Activated naive CD4-positive, alpha-beta T cell treated with anti-CD3 and anti-CD28 coated beads, Interleukin-2, amount 50 U/mL, for 24 hours (primary cell): Measurements from ENCODE around the gene FAM171A1.
"Not testable (repeated sequence)": the region's sequence is repeated elsewhere in the genome, so short reads cannot be mapped to it uniquely, and the experiment has no call there.

Source experiments
- H3K27ac Mint-ChIP-seq: one replicate; pipeline ENCODE4 v1.8.0; 2021; ENCODE audit warnings: mild to moderate bottlenecking, mixed read lengths
- H3K27me3 Mint-ChIP-seq: one replicate; pipeline ENCODE4 v1.8.0; 2021; ENCODE audit warnings: mixed read lengths
- H3K36me3 Mint-ChIP-seq: one replicate; pipeline ENCODE4 v1.8.0; 2021; ENCODE audit warnings: mixed read lengths
- H3K4me1 Mint-ChIP-seq: one replicate; pipeline ENCODE4 v1.8.0; 2021; ENCODE audit warnings: mixed read lengths
- H3K4me3 Mint-ChIP-seq: one replicate; pipeline ENCODE4 v1.8.0; 2021; ENCODE audit warnings: mild to moderate bottlenecking, mixed read lengths
- H3K9me3 Mint-ChIP-seq: one replicate; pipeline ENCODE4 v1.8.0; 2021; ENCODE audit warnings: mixed read lengths

The FAM171A1 gene

GRCh38 chr10:15300145-15300544 lies 70.9 kb downstream of the FAM171A1 start:
- Mint-ChIP-seq H3K4me1 (no peaks in the 10 kb centered on the region), H3K27ac (no peak overlapping the region), H3K9me3 (no peaks in the 10 kb centered on the region), H3K27me3 (peaks cover 2% of the 10 kb centered on the region), H3K36me3 (peaks cover 2% of the 10 kb centered on the region), H3K4me3 (no peak overlapping the region)

GRCh38 chr10:15296701-15297100 lies 74.4 kb downstream of the FAM171A1 start:
- H3K4me3 Mint-ChIP-seq, result no peak overlapping the region
- H3K27me3 Mint-ChIP-seq, result peaks cover 4% of the 10 kb centered on the region
- H3K9me3 Mint-ChIP-seq, result no peaks in the 10 kb centered on the region
- H3K4me1 Mint-ChIP-seq, result no peaks in the 10 kb centered on the region
- H3K36me3 Mint-ChIP-seq, result peaks cover 2% of the 10 kb centered on the region
- no peak overlapping the region for H3K27ac Mint-ChIP-seq

- Mint-ChIP-seq H3K4me1 (no peaks in the 10 kb centered on the region), H3K4me3 (no peak overlapping the region), H3K36me3 (peaks cover 2% of the 10 kb centered on the region), H3K27me3 (peaks cover 4% of the 10 kb centered on the region), H3K27ac (no peak overlapping the region), H3K9me3 (no peaks in the 10 kb centered on the region)
Observed at GRCh38 chr10:15295537-15296325, 75.4 kb downstream of the FAM171A1 start.

GRCh38 chr10:15293862-15294842 lies 76.9 kb downstream of the FAM171A1 start:
- H3K36me3 Mint-ChIP-seq, result peaks cover 2% of the 10 kb centered on the region
- no peak overlapping the region for H3K4me3 Mint-ChIP-seq
- peaks cover 2% of the 10 kb centered on the region for H3K27me3 Mint-ChIP-seq
- no peak overlapping the region for H3K27ac Mint-ChIP-seq
- H3K4me1 Mint-ChIP-seq, result no peaks in the 10 kb centered on the region
- no peaks in the 10 kb centered on the region for H3K9me3 Mint-ChIP-seq

- Mint-ChIP-seq H3K36me3 (no peaks in the 10 kb centered on the region), H3K27ac (no peak overlapping the region), H3K27me3 (peaks cover 2% of the 10 kb centered on the region), H3K9me3 (no peaks in the 10 kb centered on the region), H3K4me1 (no peaks in the 10 kb centered on the region), H3K4me3 (no peak overlapping the region)
Observed at GRCh38 chr10:15290671-15291070, 80.4 kb downstream of the FAM171A1 start.

- Mint-ChIP-seq H3K36me3 (no peaks in the 10 kb centered on the region), H3K27ac (no peak overlapping the region), H3K9me3 (no peaks in the 10 kb centered on the region), H3K27me3 (peaks cover 2% of the 10 kb centered on the region), H3K4me3 (no peak overlapping the region), H3K4me1 (no peaks in the 10 kb centered on the region)
Observed at GRCh38 chr10:15290150-15290549, 80.9 kb downstream of the FAM171A1 start.

- Mint-ChIP-seq H3K4me1 (no peaks in the 10 kb centered on the region), H3K9me3 (no peaks in the 10 kb centered on the region), H3K36me3 (no peaks in the 10 kb centered on the region), H3K27ac (no peak overlapping the region), H3K4me3 (no peak overlapping the region), H3K27me3 (no peaks in the 10 kb centered on the region)
Observed at GRCh38 chr10:15280974-15281373, 90.1 kb downstream of the FAM171A1 start.

- no peaks in the 10 kb centered on the region for H3K27me3 Mint-ChIP-seq
- H3K4me1 Mint-ChIP-seq, result no peaks in the 10 kb centered on the region
- H3K27ac Mint-ChIP-seq, result no peak overlapping the region
- H3K9me3 Mint-ChIP-seq, result no peaks in the 10 kb centered on the region
- no peaks in the 10 kb centered on the region for H3K36me3 Mint-ChIP-seq
- no peak overlapping the region for H3K4me3 Mint-ChIP-seq
Observed at GRCh38 chr10:15280462-15280861, 90.6 kb downstream of the FAM171A1 start.

- Mint-ChIP-seq H3K9me3 (no peaks in the 10 kb centered on the region), H3K4me1 (no peaks in the 10 kb centered on the region), H3K27me3 (no peaks in the 10 kb centered on the region), H3K27ac (no peak overlapping the region), H3K4me3 (no peak overlapping the region), H3K36me3 (no peaks in the 10 kb centered on the region)
Observed at GRCh38 chr10:15279236-15279635, 91.9 kb downstream of the FAM171A1 start.

- Mint-ChIP-seq H3K4me3 (no peak overlapping the region), H3K36me3 (no peaks in the 10 kb centered on the region), H3K9me3 (no peaks in the 10 kb centered on the region), H3K27me3 (no peaks in the 10 kb centered on the region), H3K4me1 (no peaks in the 10 kb centered on the region), H3K27ac (no peak overlapping the region)
Observed at GRCh38 chr10:15278786-15279185, 92.3 kb downstream of the FAM171A1 start.

- not testable (repeated sequence) for H3K36me3 Mint-ChIP-seq, H3K4me1 Mint-ChIP-seq, H3K27ac Mint-ChIP-seq, H3K27me3 Mint-ChIP-seq, H3K4me3 Mint-ChIP-seq, H3K9me3 Mint-ChIP-seq
Observed at GRCh38 chr10:15276039-15276438, 95.0 kb downstream of the FAM171A1 start.

- not testable (repeated sequence) for H3K9me3 Mint-ChIP-seq
Observed at GRCh38 chr10:15269838-15270237, 101.3 kb downstream of the FAM171A1 start.

GRCh38 chr10:15267496-15267895 lies 103.6 kb downstream of the FAM171A1 start:
- Mint-ChIP-seq H3K27me3 (no peaks in the 10 kb centered on the region), H3K9me3 (no peaks in the 10 kb centered on the region), H3K27ac (no peak overlapping the region), H3K4me3 (no peak overlapping the region), H3K4me1 (no peaks in the 10 kb centered on the region), H3K36me3 (peaks cover 3% of the 10 kb centered on the region)

More at GRCh38 chr10:15269838-15270237, 101.3 kb downstream of the FAM171A1 start:
- not testable (repeated sequence) for H3K27me3 Mint-ChIP-seq, H3K27ac Mint-ChIP-seq, H3K36me3 Mint-ChIP-seq, H3K4me1 Mint-ChIP-seq, H3K4me3 Mint-ChIP-seq

GRCh38 chr10:15266117-15266516 lies 105.0 kb downstream of the FAM171A1 start:
- Mint-ChIP-seq H3K27ac (no peak overlapping the region), H3K4me1 (no peaks in the 10 kb centered on the region)

GRCh38 chr10:15265558-15265957 lies 105.5 kb downstream of the FAM171A1 start:
- Mint-ChIP-seq H3K27me3 (no peaks in the 10 kb centered on the region), H3K27ac (no peak overlapping the region), H3K4me1 (no peaks in the 10 kb centered on the region), H3K4me3 (no peak overlapping the region), H3K36me3 (peaks cover 3% of the 10 kb centered on the region), H3K9me3 (no peaks in the 10 kb centered on the region)

More at GRCh38 chr10:15266117-15266516, 105.0 kb downstream of the FAM171A1 start:
- no peaks in the 10 kb centered on the region for H3K9me3 Mint-ChIP-seq
- peaks cover 3% of the 10 kb centered on the region for H3K36me3 Mint-ChIP-seq
- no peaks in the 10 kb centered on the region for H3K27me3 Mint-ChIP-seq
- H3K4me3 Mint-ChIP-seq, result no peak overlapping the region

- Mint-ChIP-seq H3K36me3 (peaks cover 3% of the 10 kb centered on the region), H3K4me3 (no peak overlapping the region), H3K27me3 (no peaks in the 10 kb centered on the region), H3K9me3 (no peaks in the 10 kb centered on the region), H3K27ac (no peak overlapping the region), H3K4me1 (no peaks in the 10 kb centered on the region)
Observed at GRCh38 chr10:15265056-15265455, 106.0 kb downstream of the FAM171A1 start.
